M059J (cell line): Measurements from ENCODE around the gene PEPD. TPM values are rescaled to one million over a fixed set of nuclear protein-coding genes. Genes with fewer than 3 reads are reported as not detected.

Experiments
- DNase-seq: peaks from one replicate; pipeline ENCODE4 v3.0.0-alpha.2; 2012; ENCODE audit warnings: low read depth
- total RNA-seq: library from RNA; depleted of rRNA; stranded (reverse); fragments of >200 nt; shearing (Covaris generic); gene quantifications from 2 replicates; pipeline ENCODE4 v1.2.3, GENCODE V29; 2014

PEPD gene
- total RNA-seq, 1 experiment from 2014 or later = 84.5 TPM

DNA sequence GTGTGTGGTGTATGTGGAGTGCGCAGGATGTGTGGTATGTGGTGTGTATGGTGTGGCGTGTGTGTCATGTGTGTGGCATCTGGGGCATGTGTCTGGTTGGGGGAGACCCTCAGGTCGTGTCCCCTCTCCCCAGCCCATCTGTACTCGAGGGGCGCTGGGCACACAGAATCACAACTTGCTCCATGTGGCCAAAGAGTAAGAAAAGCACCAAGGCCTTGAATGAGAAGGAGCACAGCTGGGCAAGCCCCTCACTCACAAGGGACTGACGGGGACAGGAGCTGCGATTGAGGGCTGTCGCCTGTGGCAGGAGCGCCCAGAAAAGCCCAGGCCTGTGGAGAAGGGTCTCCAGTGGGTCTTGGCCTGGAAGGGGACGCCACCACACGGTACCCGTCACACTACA, 62.8 kb downstream of the PEPD start:
- no peak for DNase-seq

DNA sequence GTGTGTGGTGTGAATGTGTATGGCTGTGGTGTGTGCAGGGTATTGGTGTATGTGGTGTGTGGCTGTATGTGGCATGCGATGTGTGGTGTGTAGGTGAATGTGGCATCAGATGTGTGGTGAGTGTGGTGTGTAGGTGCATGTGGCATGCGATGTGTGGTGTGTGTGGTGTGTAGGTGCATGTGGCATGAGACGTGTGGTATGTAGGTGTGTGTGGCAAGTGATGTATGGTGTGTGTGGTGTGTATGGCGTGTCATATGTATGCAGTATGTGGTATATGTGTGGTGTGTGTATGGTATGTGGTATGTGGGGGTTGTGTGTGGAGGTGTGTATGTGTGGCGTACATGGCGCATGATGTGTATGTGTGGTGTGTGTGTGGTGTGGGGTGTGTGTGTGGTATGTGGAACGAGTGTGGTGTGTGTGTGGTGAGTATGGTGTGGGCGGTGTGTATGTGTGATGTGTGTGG, 63.4 kb downstream of the PEPD start:
- no peak for DNase-seq

- DNase-seq = no peak
Measured at GRCh38 chr19:33456845-33457220, 64.8 kb downstream of the PEPD start.

- DNase-seq = no peak
Measured at GRCh38 chr19:33456076-33456844, 65.3 kb downstream of the PEPD start.

DNA sequence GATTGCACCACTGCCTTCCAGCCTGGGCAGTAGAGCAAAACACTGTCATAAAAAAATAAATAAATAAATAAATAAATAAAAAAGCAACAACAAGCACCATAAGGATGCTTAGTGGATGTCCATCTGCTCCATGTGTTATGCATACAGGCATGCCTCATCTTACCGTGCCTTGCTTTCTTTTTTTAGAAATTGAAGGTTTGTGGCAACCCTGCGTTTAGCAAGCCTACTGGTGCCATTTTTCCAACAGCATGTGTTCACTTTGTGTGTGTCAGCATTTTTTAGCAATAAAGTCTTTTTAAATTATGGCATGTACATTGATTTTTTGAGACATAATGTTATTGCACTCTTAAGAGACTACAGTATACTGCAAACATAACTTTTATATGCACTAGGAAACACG, 68.3 kb downstream of the PEPD start:
- no peak for DNase-seq

DNA sequence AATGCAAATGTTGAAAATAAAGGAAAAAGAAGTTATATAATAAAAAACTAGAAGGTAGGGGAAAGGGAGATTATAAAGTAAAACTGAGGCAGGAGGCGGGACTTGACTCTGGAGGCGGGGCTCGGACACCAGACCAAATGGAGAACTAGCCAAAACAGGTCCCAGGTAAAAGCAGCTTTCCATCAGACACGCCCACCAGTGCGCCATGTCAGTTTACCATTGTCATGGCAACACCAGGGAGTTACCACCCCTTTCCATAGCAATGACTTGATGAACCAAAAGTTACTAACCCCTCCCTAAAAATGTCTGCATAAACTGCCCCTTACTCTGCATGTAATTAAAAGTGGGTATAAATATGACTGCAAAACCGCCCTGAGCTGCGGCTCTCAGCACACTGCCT, 70.9 kb downstream of the PEPD start:
- DNase-seq = no peak

DNA sequence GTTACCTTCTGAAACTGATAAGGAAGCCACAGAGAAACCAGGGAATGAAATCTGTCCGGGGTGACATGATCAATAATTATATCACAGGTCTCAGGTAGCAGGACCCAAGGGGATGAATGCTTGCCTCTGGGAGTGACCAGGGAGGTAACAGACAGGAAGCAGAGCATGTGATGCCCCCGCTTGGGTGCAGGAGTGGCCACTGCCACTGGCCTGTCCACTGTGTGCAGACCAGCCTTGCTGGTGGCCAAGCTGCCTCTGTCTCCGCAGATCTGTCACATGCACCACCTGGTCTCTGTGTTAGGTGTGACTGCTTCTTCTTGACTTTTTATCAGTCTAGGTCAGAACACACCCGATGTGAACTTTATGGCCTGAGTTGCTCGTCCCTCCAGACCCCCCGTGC, 71.8 kb downstream of the PEPD start:
- no peak for DNase-seq

GRCh38 chr19:33448159-33448516, 73.5 kb downstream of the PEPD start:
- no peak for DNase-seq

- no peak for DNase-seq
Measured at GRCh38 chr19:33447336-33448158, 74.0 kb downstream of the PEPD start.

- DNase-seq = no peak
Measured at GRCh38 chr19:33446330-33447293, 75.0 kb downstream of the PEPD start.

DNA sequence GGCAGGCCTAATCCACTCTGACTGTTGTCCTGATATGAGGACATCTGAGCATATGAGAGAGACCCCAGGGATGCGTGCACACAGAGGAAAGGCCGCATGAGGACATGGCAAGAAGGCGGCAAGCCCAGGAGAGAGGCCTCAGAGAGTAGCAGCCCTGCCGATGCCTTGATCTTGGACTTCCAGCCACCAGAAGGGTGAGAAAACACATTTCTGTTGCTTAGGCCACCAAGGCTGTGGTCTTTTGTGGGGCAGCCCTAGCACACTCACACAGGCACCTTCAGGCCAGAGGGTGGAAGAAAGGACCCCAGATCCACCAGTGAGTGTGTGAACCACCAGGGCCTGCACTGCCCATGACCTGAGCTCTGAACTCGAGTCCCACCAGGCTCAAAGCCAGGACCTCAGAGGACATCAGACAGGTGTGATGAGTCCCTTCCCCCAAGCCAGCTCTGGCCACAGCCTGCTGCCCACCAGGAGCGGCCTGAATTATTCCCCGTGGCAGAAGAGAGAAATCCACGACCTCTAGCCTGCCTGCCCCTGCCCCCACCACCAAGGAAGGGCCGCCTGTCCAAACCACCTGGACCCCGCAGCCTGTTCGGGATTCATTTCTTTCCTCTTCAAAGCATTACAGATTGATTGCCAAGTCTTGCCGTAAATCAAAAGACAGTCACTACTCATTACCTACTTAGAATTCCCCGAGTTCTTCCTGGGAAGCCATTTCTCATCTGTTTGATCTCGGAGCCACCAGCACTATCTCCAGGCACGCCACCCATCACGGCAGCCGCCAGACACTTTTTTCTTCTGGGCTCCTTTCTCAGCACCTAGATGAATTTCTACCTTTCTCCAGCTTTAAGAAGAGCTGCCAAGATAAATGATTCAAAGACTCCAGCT, 75.9 kb downstream of the PEPD start:
- DNase-seq = no peak

- no peak for DNase-seq
Measured at GRCh38 chr19:33444562-33445441, 76.8 kb downstream of the PEPD start.

GRCh38 chr19:33443638-33444561, 77.7 kb downstream of the PEPD start:
- no peak for DNase-seq

DNA sequence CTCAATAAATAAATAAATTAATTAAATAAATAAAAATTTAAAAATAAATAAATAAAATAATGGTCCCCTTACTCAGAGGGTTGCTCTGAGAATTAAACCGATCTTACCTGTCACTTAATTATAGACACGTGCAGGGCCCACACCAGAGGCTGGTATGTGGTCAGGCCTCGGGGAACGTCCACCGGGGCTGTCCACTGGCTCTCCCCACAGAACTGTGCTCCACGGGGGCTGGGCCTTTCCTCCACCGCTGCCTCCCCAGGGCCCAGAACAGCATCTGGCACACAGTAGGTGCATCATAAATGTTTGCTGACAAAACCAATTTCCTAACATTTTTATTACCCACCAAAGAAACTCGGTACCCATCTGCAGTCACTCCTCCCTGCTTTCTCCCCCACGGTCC, 78.9 kb downstream of the PEPD start:
- no peak for DNase-seq

DNA sequence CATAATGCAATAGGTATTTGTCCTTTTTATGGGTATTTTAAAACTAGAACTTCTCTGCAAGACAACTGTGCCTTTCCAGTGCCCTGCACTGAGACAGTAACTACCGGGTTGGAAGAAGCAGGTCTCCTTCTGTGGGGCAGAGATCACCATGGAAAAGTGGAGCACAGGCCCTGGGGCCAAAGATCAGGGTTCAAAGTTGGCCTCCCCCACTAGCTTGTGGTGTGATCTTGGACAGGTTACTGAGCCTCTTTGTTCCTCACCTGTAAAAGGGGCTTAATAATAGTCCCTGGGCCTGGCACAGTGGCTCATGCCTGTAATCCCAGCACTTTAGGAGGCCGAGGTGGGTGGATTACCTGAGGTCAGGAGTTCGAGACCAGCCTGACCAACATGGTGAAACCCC, 79.8 kb downstream of the PEPD start:
- DNase-seq = no peak

GRCh38 chr19:33441277-33441699, 80.3 kb downstream of the PEPD start:
- DNase-seq = no peak

DNA sequence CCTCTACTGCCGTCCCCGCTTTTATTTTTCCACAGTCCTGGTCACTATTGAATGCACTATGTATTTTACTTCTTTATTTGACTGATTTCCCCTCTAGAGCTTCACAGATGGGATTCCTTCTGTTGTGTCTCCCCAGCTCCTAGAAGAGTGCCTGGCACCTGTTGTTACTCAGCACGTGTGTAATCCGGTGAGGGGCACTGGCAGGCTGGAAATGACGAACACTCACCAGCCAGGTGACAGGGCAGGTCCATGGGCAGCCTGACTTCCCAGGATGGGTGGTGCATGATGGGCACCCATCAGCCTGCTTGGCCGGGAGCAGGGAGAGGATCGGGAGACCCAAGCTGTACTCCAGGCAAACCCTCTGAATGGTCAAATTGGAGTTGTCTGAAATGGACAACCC, 80.9 kb downstream of the PEPD start:
- DNase-seq = no peak

GRCh38 chr19:33440241-33440640, 81.3 kb downstream of the PEPD start:
- DNase-seq = no peak
